H1 (cell line): ENCODE results near the gene NXPH3. TPM values are rescaled to one million over a fixed set of nuclear protein-coding genes. Genes with fewer than 3 reads are reported as not detected.

ENCODE experiments used
- polyA plus RNA-seq, 7 experiments: library from polyadenylated mRNA; depleted of rRNA in 3 of 7; stranded (reverse) in 5 of 7; unstranded in 2 of 7; fragments of >200 nt in 5 of 7; fragments of 200-250 nt in 2 of 7; gene quantifications; 1 replicate in 5 of 7; 2 replicates in 1 of 7; 4 replicates in 1 of 7; pipeline versions ENCODE4 v1.2.1 to v1.2.3, GENCODE V29; 2011 to 2013; ENCODE audit warnings: missing spikeins in 2 of 7, mixed read lengths in 2 of 7
- total RNA-seq: library from RNA; stranded (reverse); fragmentation: NEBNext Ultra II Directional; extraction: Animal tissue kit (Norgen Biotek cat#: 25700); gene quantifications from 2 replicates; pipeline ENCODE4 v1.2.1, GENCODE V29; 2021

The NXPH3 gene
- total and polyA plus RNA-seq, 2 of the 8 experiments (the other 6 are each of a cell fraction or from before 2014, with no cell fraction given): 2.5 to 3.7 TPM

Other genes with a start within 250 kb of the NXPH3 start
- gene ZNF652, start 213.6 kb upstream of the NXPH3 start, total RNA-seq: 36.5 and 39.6 TPM in 2 replicates
- gene ZNF652, start 213.6 kb upstream of the NXPH3 start, polyA plus RNA-seq (2011; rRNA removed): 7.3 and 13.5 TPM in 2 replicates
- gene PHB1, start 161.0 kb upstream of the NXPH3 start, total RNA-seq: 386 and 401 TPM in 2 replicates
- gene PHB1, start 161.0 kb upstream of the NXPH3 start, polyA plus RNA-seq (2011; rRNA removed): 419 and 597 TPM in 2 replicates
- 8.1 TPM in 2 replicates for gene NGFR, start 80.6 kb upstream of the NXPH3 start, total RNA-seq
- gene NGFR, start 80.6 kb upstream of the NXPH3 start, polyA plus RNA-seq (2011; rRNA removed): 10.3 and 19.4 TPM in 2 replicates
- gene SPOP, start 102.2 kb downstream of the NXPH3 start, total RNA-seq: 24.8 and 25.6 TPM in 2 replicates
- gene SPOP, start 102.2 kb downstream of the NXPH3 start, polyA plus RNA-seq (2011; rRNA removed): 13.3 and 15.5 TPM in 2 replicates
- 56.5 and 60.0 TPM in 2 replicates for gene SLC35B1, start 132.1 kb downstream of the NXPH3 start, total RNA-seq
- gene SLC35B1, start 132.1 kb downstream of the NXPH3 start, polyA plus RNA-seq (2011; rRNA removed): 62.0 and 87.7 TPM in 2 replicates
- gene FAM117A, start 188.3 kb downstream of the NXPH3 start, total RNA-seq: 25.3 and 28.4 TPM in 2 replicates
- gene FAM117A, start 188.3 kb downstream of the NXPH3 start, polyA plus RNA-seq (2011; rRNA removed): 45.7 and 52.3 TPM in 2 replicates
- 138 and 139 TPM in 2 replicates for gene KAT7, start 212.8 kb downstream of the NXPH3 start, total RNA-seq
- gene KAT7, start 212.8 kb downstream of the NXPH3 start, polyA plus RNA-seq (2011; rRNA removed): 56.2 and 90.9 TPM in 2 replicates